GM12891 (cell line): ENCODE measurements around the gene GLIS1.

Experiments
- PAX5 ChIP-seq: IDR thresholded peaks from 2 replicates; pipeline ENCODE4 v1.6.1; 2011; ENCODE audit warnings: low read length, moderate library complexity, mild to moderate bottlenecking; ENCODE audit not compliant: insufficient read depth, severe bottlenecking
- POLR2A ChIP-seq: IDR thresholded peaks from 2 replicates; pipeline ENCODE4 v1.6.1; 2011; ENCODE audit warnings: low read depth, low read length, control low read depth
- POLR2AphosphoS5 ChIP-seq: IDR thresholded peaks from 2 replicates; pipeline ENCODE4 v1.6.1; 2011; ENCODE audit warnings: low read depth, low read length, control low read depth
- POU2F2 ChIP-seq: IDR thresholded peaks from 2 replicates; pipeline ENCODE4 v1.6.1; 2011; ENCODE audit warnings: low read depth, mild to moderate bottlenecking, control low read depth, low read length, moderate library complexity
- SPI1 ChIP-seq: IDR thresholded peaks from 2 replicates; pipeline ENCODE4 v1.6.1; 2011; ENCODE audit warnings: low read depth, low read length, control low read depth
- TAF1 ChIP-seq: IDR thresholded peaks from 2 replicates; pipeline ENCODE4 v1.6.1; 2011; ENCODE audit warnings: low read depth, low read length, control low read depth

GRCh38 chr1:53618500-53619366, 120.2 kb downstream of the GLIS1 start:
- TF ChIP-seq TAF1 (no peak), POLR2A (no peak), POLR2AphosphoS5 (no peak), SPI1 (peak; percentile 72), PAX5 (no peak), POU2F2 (no peak)
